HuH-7 (cell line): ENCODE data around the gene AFF2.
A peak's percentile ranks its signal among the peaks of the same experiment; 100 is the strongest.

Experiments used
- DNase-seq: peaks from one replicate; pipeline ENCODE4 v3.0.0; 2011; ENCODE audit warnings: low spot score

Gene AFF2

GRCh38 chrX:148500423-148501385 is at the start of gene AFF2:
Gene AFF2 (plus strand): TSS chrX:148500617. CDS start chrX:148501098, 481 bp downstream.
- DNase-seq = peak; percentile 33

GRCh38 chrX:148457279-148457678 is 43.1 kb upstream of the AFF2 start:
- no peak for DNase-seq

GRCh38 chrX:148459343-148459742 is 41.1 kb upstream of the AFF2 start:
- DNase-seq = no peak

GRCh38 chrX:148466292-148466691 is 34.1 kb upstream of the AFF2 start:
- DNase-seq = no peak

- DNase-seq = no peak
Observed at GRCh38 chrX:148470324-148470723, 30.1 kb upstream of the AFF2 start.

- no peak for DNase-seq
Observed at GRCh38 chrX:148474030-148474429, 26.4 kb upstream of the AFF2 start.

- DNase-seq = no peak
Observed at GRCh38 chrX:148492057-148492456, 8.4 kb upstream of the AFF2 start.

- DNase-seq = no peak
Observed at GRCh38 chrX:148495176-148495575, 5.2 kb upstream of the AFF2 start.

GRCh38 chrX:148498067-148498466 is 2.4 kb upstream of the AFF2 start:
- DNase-seq = no peak

- DNase-seq = no peak
Observed at GRCh38 chrX:148499638-148500422, 587 bp upstream of the AFF2 start.

GRCh38 chrX:148501386-148502066 is 1.1 kb downstream of the AFF2 start:
- DNase-seq = no peak

- DNase-seq = no peak
Observed at GRCh38 chrX:148504506-148504905, 4.1 kb downstream of the AFF2 start.

- no peak for DNase-seq
Observed at GRCh38 chrX:148507418-148507817, 7.0 kb downstream of the AFF2 start.

- DNase-seq = no peak
Observed at GRCh38 chrX:148512453-148512852, 12.0 kb downstream of the AFF2 start.

GRCh38 chrX:148513661-148514060 is 13.2 kb downstream of the AFF2 start:
- DNase-seq = no peak

- no peak for DNase-seq
Observed at GRCh38 chrX:148517176-148517575, 16.8 kb downstream of the AFF2 start.

GRCh38 chrX:148522006-148522405 is 21.6 kb downstream of the AFF2 start:
- no peak for DNase-seq

GRCh38 chrX:148523303-148524080 is 23.1 kb downstream of the AFF2 start:
- no peak for DNase-seq

GRCh38 chrX:148530464-148531077 is 30.2 kb downstream of the AFF2 start:
- no peak for DNase-seq

GRCh38 chrX:148534291-148534690 is 33.9 kb downstream of the AFF2 start:
- DNase-seq = no peak

GRCh38 chrX:148535639-148536038 is 35.2 kb downstream of the AFF2 start:
- DNase-seq = no peak
